ENCODE measurements around the gene SLC16A3.

Gene SLC16A3

GRCh38 chr17:82272495-82273326 is 43.9 kb downstream of the SLC16A3 start:
- Histone ChIP-seq H3K9me3 (ENCODE audit: insufficient read depth, low read length) (no peaks in the 10 kb centered on the region), H3K27me3 (ENCODE audit: low read depth, low read length) (peaks cover 13% of the 10 kb centered on the region; the same call in 1 of the 2 replicates), H3K79me2 (ENCODE audit: low read length) (peaks cover 57% of the 10 kb centered on the region), H4K20me1 (ENCODE audit: insufficient read depth, low read length) (peaks cover 50% of the 10 kb centered on the region), H3K36me3 (replicated peaks; ENCODE audit: low read depth, low read length) (peaks cover 33% of the 10 kb centered on the region), H3K4me3 (ENCODE audit: low read length) (peak overlapping the region; percentile 98), H3K4me2 (ENCODE audit: low read length) (peak overlapping the region; percentile 100), H3K27ac (ENCODE audit: low read length) (peak overlapping the region; percentile 72), H2AFZ (ENCODE audit: low read depth, low read length) (no peak overlapping the region), H3K9ac (ENCODE audit: low read length) (peak overlapping the region; percentile 94), H3K4me1 (ENCODE audit: low read length) (peaks cover 12% of the 10 kb centered on the region)
- TF ChIP-seq, protein P1, sequence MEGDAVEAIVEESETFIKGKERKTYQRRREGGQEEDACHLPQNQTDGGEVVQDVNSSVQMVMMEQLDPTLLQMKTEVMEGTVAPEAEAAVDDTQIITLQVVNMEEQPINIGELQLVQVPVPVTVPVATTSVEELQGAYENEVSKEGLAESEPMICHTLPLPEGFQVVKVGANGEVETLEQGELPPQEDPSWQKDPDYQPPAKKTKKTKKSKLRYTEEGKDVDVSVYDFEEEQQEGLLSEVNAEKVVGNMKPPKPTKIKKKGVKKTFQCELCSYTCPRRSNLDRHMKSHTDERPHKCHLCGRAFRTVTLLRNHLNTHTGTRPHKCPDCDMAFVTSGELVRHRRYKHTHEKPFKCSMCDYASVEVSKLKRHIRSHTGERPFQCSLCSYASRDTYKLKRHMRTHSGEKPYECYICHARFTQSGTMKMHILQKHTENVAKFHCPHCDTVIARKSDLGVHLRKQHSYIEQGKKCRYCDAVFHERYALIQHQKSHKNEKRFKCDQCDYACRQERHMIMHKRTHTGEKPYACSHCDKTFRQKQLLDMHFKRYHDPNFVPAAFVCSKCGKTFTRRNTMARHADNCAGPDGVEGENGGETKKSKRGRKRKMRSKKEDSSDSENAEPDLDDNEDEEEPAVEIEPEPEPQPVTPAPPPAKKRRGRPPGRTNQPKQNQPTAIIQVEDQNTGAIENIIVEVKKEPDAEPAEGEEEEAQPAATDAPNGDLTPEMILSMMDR (IDR thresholded peaks at IDR 0.05; ENCODE audit: low read depth, low read length), result no peak
- TF ChIP-seq EZH2phosphoT487 (IDR thresholded peaks at IDR 0.05; ENCODE audit: low read depth), result no peak

- H3K4me3 ChIP-seq (ENCODE audit: low read length), result peak within 1 kb of the TSS; percentile 98
- H3K9me3 ChIP-seq (ENCODE audit: insufficient read depth, low read length), result no peaks in the 10 kb centered on the region
- peaks cover 48% of the 10 kb centered on the region for H3K79me2 ChIP-seq (ENCODE audit: low read length)
- H3K4me1 ChIP-seq (ENCODE audit: low read length), result peaks cover 12% of the 10 kb centered on the region
- H3K9ac ChIP-seq (ENCODE audit: low read length), result peak within 1 kb of the TSS; percentile 94
- peak within 1 kb of the TSS; percentile 79 for H2AFZ ChIP-seq (ENCODE audit: low read depth, low read length)
- TF ChIP-seq, protein P1 (IDR thresholded peaks at IDR 0.05; ENCODE audit: low read depth, low read length), result no peak
- TF ChIP-seq EZH2phosphoT487 (IDR thresholded peaks at IDR 0.05; ENCODE audit: low read depth), result no peak
- peak within 1 kb of the TSS; percentile 72 for H3K27ac ChIP-seq (ENCODE audit: low read length)
- H3K27me3 ChIP-seq (ENCODE audit: low read depth, low read length), result peaks cover 13% of the 10 kb centered on the region; the same call in 1 of the 2 replicates
- peaks cover 28% of the 10 kb centered on the region for H3K36me3 ChIP-seq (replicated peaks; ENCODE audit: low read depth, low read length)
- H3K4me2 ChIP-seq (ENCODE audit: low read length), result peak within 1 kb of the TSS; percentile 100
- H4K20me1 ChIP-seq (ENCODE audit: insufficient read depth, low read length), result peaks cover 41% of the 10 kb centered on the region
Measured at GRCh38 chr17:82273327-82274133, 44.7 kb downstream of the SLC16A3 start, which contains the start of gene CSNK1D. TSS of gene CSNK1D (minus strand) at chr17:82273700. CDS start at chr17:82273381, 319 bp downstream.

DNA sequence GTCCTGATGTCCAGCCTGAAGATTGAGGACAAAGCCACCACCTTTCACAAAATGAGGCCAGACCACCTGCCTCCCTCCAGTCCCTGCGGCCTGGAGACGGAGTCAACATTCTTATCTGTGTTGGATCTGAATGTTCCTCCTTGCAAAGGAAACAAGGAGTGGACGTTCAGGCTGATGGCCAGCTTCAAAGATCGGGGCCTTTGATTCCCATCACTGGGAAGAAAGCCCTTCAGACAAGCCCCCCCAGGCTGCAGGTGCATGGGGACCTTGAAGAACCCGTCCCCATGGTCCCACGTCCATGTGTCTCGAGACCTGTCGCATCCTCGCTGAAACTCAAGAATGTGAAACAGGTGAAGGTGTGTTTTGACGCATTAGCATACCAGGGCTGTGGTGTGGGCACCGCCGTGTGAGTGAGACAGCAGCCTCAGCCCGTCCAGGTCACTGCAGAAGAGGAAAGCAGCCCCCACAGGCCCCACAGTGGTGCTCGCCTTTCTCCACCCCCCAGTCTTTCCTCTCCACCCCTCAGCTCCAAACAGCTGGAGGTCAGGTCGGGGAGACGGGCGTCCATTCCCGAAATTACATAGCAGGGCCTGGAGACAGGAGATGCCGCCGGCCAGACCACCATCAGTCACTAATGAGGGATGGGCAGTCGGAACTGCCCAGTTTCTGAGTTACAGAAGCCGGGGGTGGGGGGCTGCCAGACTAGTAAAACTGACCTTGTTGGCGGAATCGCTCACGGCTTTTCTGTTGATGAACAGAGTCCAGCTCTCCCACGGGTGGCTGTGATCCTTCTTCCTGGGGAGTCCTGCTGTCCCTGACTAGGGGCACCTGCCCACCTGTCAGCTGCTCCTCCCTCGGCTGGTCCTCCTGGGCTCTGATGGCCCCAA is 45.5 kb downstream of the SLC16A3 start:
- Histone ChIP-seq H3K27ac (ENCODE audit: low read length) (no peak overlapping the region), H3K4me2 (ENCODE audit: low read length) (peak overlapping the region; percentile 83)

More for the DNA sequence above, 45.5 kb downstream of the SLC16A3 start:
- H2AFZ ChIP-seq (ENCODE audit: low read depth, low read length), result 0 out of 2 replicates have a peak overlapping the region, but pooled peaks have one; percentile 79
- TF ChIP-seq, protein P1 (IDR thresholded peaks at IDR 0.05; ENCODE audit: low read depth, low read length), result no peak
- no peak for TF ChIP-seq EZH2phosphoT487 (IDR thresholded peaks at IDR 0.05; ENCODE audit: low read depth)
- no peaks in the 10 kb centered on the region for H3K9me3 ChIP-seq (ENCODE audit: insufficient read depth, low read length)
- H3K79me2 ChIP-seq (ENCODE audit: low read length), result peaks cover 40% of the 10 kb centered on the region
- H3K9ac ChIP-seq (ENCODE audit: low read length), result peak overlapping the region; percentile 46
- H3K27me3 ChIP-seq (ENCODE audit: low read depth, low read length), result peaks cover 13% of the 10 kb centered on the region; the same call in 1 of the 2 replicates
- H3K4me3 ChIP-seq (ENCODE audit: low read length), result peak overlapping the region; percentile 98
- H3K4me1 ChIP-seq (ENCODE audit: low read length), result peaks cover 18% of the 10 kb centered on the region
- H3K36me3 ChIP-seq (replicated peaks; ENCODE audit: low read depth, low read length), result peaks cover 23% of the 10 kb centered on the region
- peaks cover 33% of the 10 kb centered on the region for H4K20me1 ChIP-seq (ENCODE audit: insufficient read depth, low read length)

Data from OCI-LY3 (cell line).